Heart left ventricle (tissue), 13 donors: ENCODE results near the gene APMAP.

Experiments
- POLR2A ChIP-seq, 2 donors: fragments of 450-650 bp; IDR thresholded peaks; one replicate each; pipeline ENCODE4 v1.6.1; 2017; ENCODE audit warnings: antibody characterized with exemption in 2 of 2, mild to moderate bottlenecking in 2 of 2, moderate library complexity in 2 of 2
- TF ChIP-seq, protein P1 (sequence below), 12 donors: fragments of 200-600 bp; sonication (generic) in 4 of 12; IDR thresholded peaks; one replicate each; pipeline versions ENCODE4 v1.5.0 to v1.8.0; 2018 to 2022; ENCODE audit warnings: antibody characterized with exemption in 12 of 12, mild to moderate bottlenecking in 5 of 12
- donor health status: ischemic (EF 13 %, LVEDD 7.1; RV severe dilation, severe dysfunction).
- donor health status: DM: no; HTN: yes; CAD: no.
- donor health status: DM: no; HTN: no; CAD: no.
- donor health status: ischemic (EF 25% LVEDD 6.9; RV normal size, moderate dysfunction).
- donor health status: ischemic (EF 25% LVEDD 5.7; RV mildly dilated, moderate dysfunction).
- donor health status: ischemic (EF 35%, LVEDD 5.7; RV mildly dilated, moderate dysfunction).
- donor health status: nonischemic (EF 11% LVEDD 7.7; RV severe dilation, severe dysfunction).
- donor health status: DM: yes; HTN: yes; CAD: no.
- donor health status: PGD.
- donor health status: ischemic (EF 29% LVEDD 5.4; RV normal size, mild dysfunction).
- donor health status: nonischemic (EF 23%, LVEDD 6.1; RV moderate dilation, normal function).

DNA sequence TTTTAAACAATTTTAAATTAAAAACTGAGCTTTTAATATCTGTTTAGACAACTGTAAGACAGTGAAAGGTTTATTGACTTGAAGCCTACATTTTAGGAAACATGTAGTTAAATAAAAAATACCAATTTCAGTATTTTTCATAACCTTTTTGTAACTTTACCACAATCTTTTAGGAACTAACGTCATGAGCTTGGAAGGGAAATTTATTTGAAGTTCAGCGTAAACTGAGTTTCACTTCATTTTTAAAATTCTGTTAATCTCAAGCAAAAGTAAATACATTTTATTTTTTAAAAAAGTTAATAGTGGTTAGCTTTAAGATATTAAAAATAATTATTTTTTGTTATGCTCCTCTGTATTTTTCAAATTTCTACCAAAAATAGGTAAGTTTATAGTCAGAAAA lies 38.0 kb downstream of the APMAP start:
- no peak for TF ChIP-seq POLR2A (IDR thresholded peaks at IDR 0.05)
- TF ChIP-seq, protein P1, sequence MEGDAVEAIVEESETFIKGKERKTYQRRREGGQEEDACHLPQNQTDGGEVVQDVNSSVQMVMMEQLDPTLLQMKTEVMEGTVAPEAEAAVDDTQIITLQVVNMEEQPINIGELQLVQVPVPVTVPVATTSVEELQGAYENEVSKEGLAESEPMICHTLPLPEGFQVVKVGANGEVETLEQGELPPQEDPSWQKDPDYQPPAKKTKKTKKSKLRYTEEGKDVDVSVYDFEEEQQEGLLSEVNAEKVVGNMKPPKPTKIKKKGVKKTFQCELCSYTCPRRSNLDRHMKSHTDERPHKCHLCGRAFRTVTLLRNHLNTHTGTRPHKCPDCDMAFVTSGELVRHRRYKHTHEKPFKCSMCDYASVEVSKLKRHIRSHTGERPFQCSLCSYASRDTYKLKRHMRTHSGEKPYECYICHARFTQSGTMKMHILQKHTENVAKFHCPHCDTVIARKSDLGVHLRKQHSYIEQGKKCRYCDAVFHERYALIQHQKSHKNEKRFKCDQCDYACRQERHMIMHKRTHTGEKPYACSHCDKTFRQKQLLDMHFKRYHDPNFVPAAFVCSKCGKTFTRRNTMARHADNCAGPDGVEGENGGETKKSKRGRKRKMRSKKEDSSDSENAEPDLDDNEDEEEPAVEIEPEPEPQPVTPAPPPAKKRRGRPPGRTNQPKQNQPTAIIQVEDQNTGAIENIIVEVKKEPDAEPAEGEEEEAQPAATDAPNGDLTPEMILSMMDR (IDR thresholded peaks at IDR 0.05): no peak
